GM12878 (cell line): Measurements from ENCODE around the gene PEMT. TPM values are rescaled to one million over a fixed set of nuclear protein-coding genes. Genes with fewer than 3 reads are reported as not detected.

Experiments
- ATAC-seq: fragments of 200-7000 bp; cut with Tn5 transposase; 3 replicates; pipeline ENCODE4 v1.9.1; 2020; ENCODE audit warnings: mild to moderate bottlenecking, moderate library complexity
- BruUV-seq: library from RNA; stranded (reverse); fragments of 400-500 nt; replicated peaks from 2 replicates; lab custom pipeline; 2021; lab: Mats Ljungman, UMichigan
- CTCF ChIA-PET: fragments of 300-600 bp; sonication (Branson Sonifier 250); formaldehyde crosslinking; extraction: SDS; loops from one replicate; lab custom pipeline; 2021; ENCODE audit warnings: inconsistent platforms; lab: Yijun Ruan, JAX
- POLR2A ChIA-PET: fragments of 350-600 bp; formaldehyde crosslinking; extraction: SDS; loops from one replicate; lab custom pipeline; 2021; ENCODE audit warnings: inconsistent platforms; lab: Charles Lee
- RAD21 ChIA-PET: fragments of 300-600 bp; sonication (Branson Sonifier 250); formaldehyde crosslinking; loops from one replicate; lab custom pipeline; 2023; ENCODE audit warnings: antibody characterized with exemption; ENCODE audit not compliant: unreplicated experiment; lab: Charles Lee
- SMC1A ChIA-PET: fragments of 300-600 bp; sonication (Branson Sonifier 250); formaldehyde crosslinking; loops from one replicate; lab custom pipeline; 2023; ENCODE audit not compliant: unreplicated experiment, uncharacterized antibody; lab: Charles Lee
- DNase-seq: peaks from one replicate; pipeline ENCODE4 v3.0.0-alpha.2; 2011; ENCODE audit warnings: low read depth, low spot score
- FAIRE-seq: peaks from 3 replicates; lab custom pipeline; 2011; peaks lifted over from hg19 to GRCh38; lab: Jason Lieb, UNC
- H2AFZ ChIP-seq: 2 replicates; pipeline ENCODE4 v1.6.0; 2011; ENCODE audit warnings: low read depth, low read length, control low read depth; ENCODE audit not compliant: control insufficient read depth
- H3K27ac ChIP-seq: 2 replicates; pipeline ENCODE4 v1.5.1; 2011; ENCODE audit warnings: control low read depth; ENCODE audit not compliant: control insufficient read depth, insufficient read depth
- H3K27me3 ChIP-seq, 2 experiments: replicated peaks in 1 of 2; 2 replicates each; pipeline versions ENCODE4 v1.6.0 to v1.6.1; 2011; ENCODE audit warnings: low read length in 1 of 2; ENCODE audit not compliant: control insufficient read depth in 2 of 2, insufficient read depth in 2 of 2
- H3K36me3 ChIP-seq, 2 experiments: 2 replicates each; pipeline ENCODE4 v1.5.1; 2011; ENCODE audit warnings: low read length in 1 of 2; ENCODE audit not compliant: control insufficient read depth in 2 of 2, insufficient read depth in 2 of 2
- H3K4me1 ChIP-seq: 2 replicates; pipeline ENCODE4 v1.6.1; 2011; ENCODE audit warnings: mild to moderate bottlenecking, low read length, moderate library complexity, mixed read lengths; ENCODE audit not compliant: control insufficient read depth, insufficient read depth
- H3K4me2 ChIP-seq: 2 replicates; pipeline ENCODE4 v1.6.0; 2011; ENCODE audit warnings: control low read depth; ENCODE audit not compliant: control insufficient read depth, insufficient read depth
- H3K4me3 ChIP-seq: fragments of 200-600 bp; sonication (generic); 2 replicates; pipeline ENCODE4 v1.5.1; 2016
- H3K79me2 ChIP-seq: 2 replicates; pipeline ENCODE4 v1.6.0; 2011; ENCODE audit warnings: low read length; ENCODE audit not compliant: control insufficient read depth, insufficient read depth
- H3K9ac ChIP-seq: 2 replicates; pipeline ENCODE4 v1.8.0; 2011; ENCODE audit warnings: low read length, control low read depth, mixed read lengths; ENCODE audit not compliant: control insufficient read depth, insufficient read depth
- H3K9me3 ChIP-seq: replicated peaks from 3 replicates; pipeline ENCODE4 v1.5.1; 2011; ENCODE audit warnings: mild to moderate bottlenecking, low read length; ENCODE audit not compliant: control insufficient read depth, insufficient read depth
- H4K20me1 ChIP-seq: 2 replicates; pipeline ENCODE4 v1.6.0; 2011; ENCODE audit not compliant: control insufficient read depth, insufficient read depth
- CBFB ChIP-seq: IDR thresholded peaks from 2 replicates; pipeline ENCODE4 v1.6.1; 2016; ENCODE audit warnings: antibody characterized with exemption, low read depth
- CBX3 ChIP-seq: fragments of 200-600 bp; sonication (generic); IDR thresholded peaks from 2 replicates; pipeline ENCODE4 v1.6.1; 2016; ENCODE audit warnings: low read depth, borderline replicate concordance
- CHD1 ChIP-seq: IDR thresholded peaks from 2 replicates; pipeline ENCODE4 v1.6.1; 2012; ENCODE audit warnings: low read depth, low read length, improper control_type of control experiment
- ESRRA ChIP-seq: IDR thresholded peaks from 2 replicates; pipeline ENCODE4 v1.6.1; 2012; ENCODE audit warnings: mild to moderate bottlenecking, low read length, improper control_type of control experiment
- NFXL1 ChIP-seq: fragments of 450-650 bp; IDR thresholded peaks from 2 replicates; pipeline ENCODE4 v1.6.1; 2017; ENCODE audit warnings: antibody characterized with exemption, mild to moderate bottlenecking, borderline replicate concordance
- RB1 ChIP-seq: fragments of 450-650 bp; formaldehyde crosslinking; IDR thresholded peaks from 2 replicates; pipeline ENCODE4 v1.6.1; 2017; ENCODE audit warnings: mild to moderate bottlenecking, borderline replicate concordance
- TAF1 ChIP-seq: IDR thresholded peaks from 2 replicates; pipeline ENCODE4 v1.6.1; 2011; ENCODE audit warnings: mild to moderate bottlenecking, low read depth, low read length, borderline replicate concordance
- TCF3 ChIP-seq: IDR thresholded peaks from 2 replicates; pipeline ENCODE4 v1.6.1; 2012; ENCODE audit warnings: low read depth, mild to moderate bottlenecking, low read length, borderline replicate concordance; ENCODE audit not compliant: insufficient read depth
- ZBTB40 ChIP-seq: fragments of 450-650 bp; IDR thresholded peaks from 2 replicates; pipeline ENCODE4 v1.6.1; 2016; ENCODE audit warnings: mild to moderate bottlenecking, moderate library complexity, borderline replicate concordance
- WGBS: methylation state at CpG from one replicate; pipeline ENCODE4 v1.1.6; 2016; ENCODE audit warnings: low lambda C conversion rate; ENCODE audit not compliant: insufficient replicate concordance, insufficient coverage; ENCODE audit errors: missing lambda C conversion rate; 5-methylcytosine and 5-hydroxymethylcytosine counted together
- in situ Hi-C: fragments of 300-500 bp; cut with MboI; formaldehyde crosslinking; loops from 9 replicates; pipeline ENCODE4 v1.14.3; 2018; ENCODE audit warnings: mixed read lengths
- intact Hi-C: fragments of 100-400 bp; cut with micrococcal nuclease; formaldehyde crosslinking; loops from one replicate; pipeline ENCODE4 v1.14.2; 2022; ENCODE audit not compliant: unreplicated experiment
- polyA plus RNA-seq, 11 experiments: library from polyadenylated mRNA; depleted of rRNA in 4 of 11; unstranded in 6 of 11; stranded (reverse) in 5 of 11; fragments of >200 nt; fragmentation: Nextera tagmentation in 4 of 11; fragmentation: Illumina TruSeq in 1 of 11; extraction: Ambion mirVana in 4 of 11; extraction: Trizol in 1 of 11; gene quantifications; 1 replicate in 1 of 11; 2 replicates in 10 of 11; pipeline versions ENCODE4 v1.2.1 to v1.2.3, GENCODE V29; 2011 to 2016; ENCODE audit warnings: inconsistent platforms in 2 of 11, missing spikeins in 2 of 11, low read depth in 1 of 11
- total RNA-seq, 4 experiments: library from RNA; depleted of rRNA in 3 of 4; stranded (reverse); fragments of >200 nt in 3 of 4; fragmentation: Illumina TruSeq in 1 of 4; extraction: Trizol in 1 of 4; gene quantifications; 2 replicates each; pipeline versions ENCODE4 v1.2.1 to v1.2.3, GENCODE V29; 2013 to 2021

The PEMT gene
- total and polyA plus RNA-seq, 10 of the 15 experiments (the other 5 are each of a cell fraction or from before 2014, with no cell fraction given): 2.8 to 44.7 (median 25.4) TPM

DNA sequence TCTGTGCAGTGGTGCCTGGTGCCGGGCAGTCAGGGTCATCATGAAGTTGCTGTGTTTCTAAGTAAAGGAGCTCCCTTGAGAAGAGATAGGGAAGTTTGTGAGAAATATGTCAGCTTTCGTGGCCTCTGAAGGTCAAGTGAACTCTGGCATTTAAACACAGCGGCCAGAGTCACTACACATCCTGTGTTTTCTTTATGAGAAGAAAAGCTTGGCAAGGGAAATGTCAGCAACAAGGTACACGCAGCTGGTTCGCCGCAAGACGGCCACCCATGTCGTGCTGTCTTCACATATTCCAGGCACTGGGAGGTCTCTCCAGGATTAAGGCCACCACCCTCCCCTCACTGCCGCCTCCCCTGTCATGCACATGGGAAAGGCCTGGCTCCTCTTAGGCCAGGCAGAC lies 33.2 kb upstream of the PEMT start:
- ChIA-PET RAD21 (no interaction called here), SMC1A (no interaction called here), CTCF (interaction anchor here (1.7 kb wide), 1 partner anchor 11 kb away, joined by 4 read pairs; no protein-coding TSS in a partner anchor), POLR2A (no interaction called here)
- intact Hi-C loops: no loop called here
- H3K36me3 ChIP-seq: no peaks in the 10 kb centered on the region
- TF ChIP-seq TAF1 (no peak), RB1 (no peak), NFXL1 (no peak), CBX3 (no peak), TCF3 (no peak), CHD1 (no peak), ESRRA (no peak), ZBTB40 (no peak), CBFB (no peak)
- no peak overlapping the region for H3K4me3 ChIP-seq
- H3K4me2 ChIP-seq: no peak overlapping the region
- no peaks in the 10 kb centered on the region for H4K20me1 ChIP-seq
- H3K9ac ChIP-seq: no peak overlapping the region
- H3K27ac ChIP-seq: no peak overlapping the region
- H3K79me2 ChIP-seq: no peaks in the 10 kb centered on the region
- no peak overlapping the region for H2AFZ ChIP-seq
- BruUV-seq: no TSS peak
- WGBS: 57% methylated on average over 9 of the region's 9 CpGs
- H3K27me3 ChIP-seq: no peaks in the 10 kb centered on the region
- ATAC-seq: no peak
- H3K9me3 ChIP-seq: no peaks in the 10 kb centered on the region
- H3K4me1 ChIP-seq: no peaks in the 10 kb centered on the region; the same call in 1 of the 2 replicates
- in situ Hi-C loops: no loop called here
- no peak for DNase-seq
- FAIRE-seq: no peak
